Prostate gland (tissue), 2 donors: ENCODE results near the gene LIPC. TPM values are rescaled to one million over a fixed set of nuclear protein-coding genes. Genes with fewer than 3 reads are reported as not detected.

Experiments used
- DNase-seq: peaks from one replicate; pipeline ENCODE4 v3.0.0-alpha.2; 2019; ENCODE audit warnings: low spot score
- H3K27ac ChIP-seq, 2 donors: fragments of 200-600 bp; sonication (generic); 2 replicates each; pipeline ENCODE4 v1.5.1; 2017 to 2019
- H3K27me3 ChIP-seq: fragments of 200-600 bp; sonication (generic); replicated peaks from 2 replicates; pipeline ENCODE4 v1.5.1; 2019; ENCODE audit not compliant: insufficient read depth
- H3K36me3 ChIP-seq, 2 donors: fragments of 200-600 bp; sonication (generic); 1 replicate in 1 of 2; 2 replicates in 1 of 2; pipeline versions ENCODE4 v1.5.1 to v1.8.1; 2017 to 2019
- H3K4me1 ChIP-seq: fragments of 200-600 bp; sonication (generic); replicated peaks from 2 replicates; pipeline ENCODE4 v1.5.1; 2019
- H3K4me3 ChIP-seq, 2 donors: fragments of 200-600 bp; sonication (generic); 2 replicates each; pipeline ENCODE4 v1.5.1; 2017 to 2019
- H3K9me3 ChIP-seq: fragments of 200-600 bp; sonication (generic); 2 replicates; pipeline ENCODE4 v1.5.1; 2017
- CTCF ChIP-seq, 4 experiments: fragments of 200-600 bp in 2 of 4; fragments of 450-650 bp in 2 of 4; sonication (generic) in 2 of 4; IDR thresholded peaks; 1 replicate in 3 of 4; 2 replicates in 1 of 4; pipeline ENCODE4 v1.5.1; 2016 to 2019; ENCODE audit warnings: antibody characterized with exemption in 4 of 4, mild to moderate bottlenecking in 2 of 4, moderate library complexity in 2 of 4
- POLR2A ChIP-seq: fragments of 450-650 bp; IDR thresholded peaks from one replicate; pipeline ENCODE4 v1.6.1; 2016; ENCODE audit warnings: antibody characterized with exemption, mild to moderate bottlenecking
- POLR2AphosphoS5 ChIP-seq: sonication (generic); formaldehyde crosslinking; IDR thresholded peaks from one replicate; pipeline ENCODE4 v1.6.1; 2017; ENCODE audit warnings: antibody characterized with exemption
- WGBS: methylation state at CpG from one replicate; pipeline ENCODE4 v1.1.5; 2018; 5-methylcytosine and 5-hydroxymethylcytosine counted together
- intact Hi-C: fragments of 100-400 bp; cut with DNase I; formaldehyde crosslinking; loops from one replicate; pipeline ENCODE4 v1.14.2; 2022
- total RNA-seq, 2 donors: library from RNA; depleted of rRNA; stranded (reverse); fragments of >200 nt; gene quantifications; one replicate each; pipeline ENCODE4 v1.1.0, GENCODE V29; 2016

LIPC gene
- total RNA-seq, 2 donors from 2014 or later, result 0.14 TPM; not detected in 1

- Histone ChIP-seq H3K27ac (no peak overlapping the region), H3K36me3 (no peaks in the 10 kb centered on the region), H3K9me3 (no peaks in the 10 kb centered on the region), H3K4me1 (no peaks in the 10 kb centered on the region), H3K27me3 (no peaks in the 10 kb centered on the region), H3K4me3 (no peak overlapping the region)
- no peak for DNase-seq
- TF ChIP-seq POLR2A (no peak), POLR2AphosphoS5 (no peak), CTCF (IDR thresholded peaks at IDR 0.05) (no peak)
- 82% methylated on average over 7 of the region's 7 CpGs for WGBS
- intact Hi-C loops, result no loop called here
Observed at GRCh38 chr15:58465866-58466517, 34.2 kb downstream of the LIPC start.

- 90% methylated on average over 2 of the region's 2 CpGs for WGBS
- Histone ChIP-seq H3K4me1 (no peaks in the 10 kb centered on the region), H3K4me3 (no peak overlapping the region), H3K27ac (no peak overlapping the region), H3K27me3 (no peaks in the 10 kb centered on the region), H3K9me3 (no peaks in the 10 kb centered on the region), H3K36me3 (no peaks in the 10 kb centered on the region)
- no peak for DNase-seq
- intact Hi-C loops, result no loop called here
- TF ChIP-seq POLR2A (no peak), POLR2AphosphoS5 (no peak), CTCF (IDR thresholded peaks at IDR 0.05) (no peak)
Observed at GRCh38 chr15:58466566-58466965, 34.8 kb downstream of the LIPC start.

DNA sequence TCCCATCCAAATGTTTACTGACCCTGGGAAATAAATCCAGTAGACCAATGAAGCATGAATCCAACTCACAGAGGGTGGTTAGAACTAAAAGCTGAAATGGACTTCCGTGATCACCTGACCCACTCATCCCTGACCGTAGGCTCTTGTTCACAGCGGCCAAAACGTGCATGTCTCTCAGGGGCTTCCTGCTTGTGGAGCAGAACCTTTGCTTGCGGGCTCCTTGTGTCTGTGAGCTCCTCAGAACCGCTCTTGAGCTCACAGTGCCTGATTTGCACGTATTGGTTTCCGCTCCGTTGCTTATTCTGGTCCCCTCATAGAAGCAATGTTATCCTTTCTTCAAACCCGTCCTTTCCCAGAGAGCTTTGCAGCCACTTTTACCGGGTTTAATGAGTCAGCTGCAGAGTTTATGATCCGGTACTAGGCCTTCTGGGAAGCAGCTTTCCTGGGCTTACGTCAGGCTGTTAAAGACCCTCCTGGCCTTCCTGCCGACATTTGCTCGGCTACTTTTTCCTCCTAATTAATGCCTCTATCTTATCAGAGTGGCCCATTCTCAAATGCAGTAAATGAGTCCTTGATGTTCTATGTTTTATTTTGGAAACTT, 35.4 kb downstream of the LIPC start:
- no peak for DNase-seq
- Histone ChIP-seq H3K27ac (no peak overlapping the region), H3K36me3 (no peaks in the 10 kb centered on the region), H3K4me3 (no peak overlapping the region), H3K9me3 (no peaks in the 10 kb centered on the region), H3K4me1 (no peaks in the 10 kb centered on the region), H3K27me3 (no peaks in the 10 kb centered on the region)
- intact Hi-C loops, result no loop called here
- TF ChIP-seq POLR2AphosphoS5 (no peak), CTCF (IDR thresholded peaks at IDR 0.05) (no peak), POLR2A (no peak)
- WGBS, result 64% methylated on average over 15 of the region's 15 CpGs

DNA sequence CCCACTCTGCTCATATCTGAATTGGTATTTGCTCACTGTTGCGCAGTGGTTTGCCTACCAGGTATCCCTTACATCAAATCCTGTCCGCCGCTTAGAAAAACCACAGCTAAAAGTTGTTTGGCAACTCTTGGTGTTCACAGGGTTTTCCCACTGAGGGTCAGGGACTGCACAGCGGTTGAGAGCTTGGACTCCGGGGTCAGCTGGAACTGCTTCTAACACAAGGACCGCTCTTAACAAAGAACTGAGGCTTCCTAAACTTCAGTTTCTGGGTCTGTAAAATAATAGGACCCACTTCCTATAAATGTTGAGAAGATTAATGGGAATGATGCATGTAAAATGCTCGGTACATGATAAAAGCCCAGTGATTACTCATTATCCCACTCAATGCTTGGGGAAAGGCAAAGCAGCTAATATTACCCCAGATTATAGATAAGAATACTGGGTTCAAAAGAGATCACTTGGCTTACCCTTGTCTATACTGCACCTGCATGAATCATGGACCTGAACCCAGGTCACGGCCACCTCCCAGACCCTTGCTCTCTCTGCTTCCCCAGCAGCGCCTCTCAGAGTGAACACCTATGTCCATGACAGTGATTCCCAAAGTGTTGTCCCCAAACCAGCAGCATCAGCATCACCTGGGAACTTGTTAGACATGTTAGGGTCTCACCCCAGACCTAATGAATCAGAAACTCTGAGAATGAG, 36.1 kb downstream of the LIPC start:
- 60% methylated on average over 9 of the region's 9 CpGs for WGBS
- Histone ChIP-seq H3K4me1 (no peaks in the 10 kb centered on the region), H3K9me3 (no peaks in the 10 kb centered on the region), H3K4me3 (no peak overlapping the region), H3K27me3 (no peaks in the 10 kb centered on the region), H3K27ac (no peak overlapping the region), H3K36me3 (no peaks in the 10 kb centered on the region)
- intact Hi-C loops, result no loop called here
- DNase-seq, result no peak
- TF ChIP-seq CTCF (IDR thresholded peaks at IDR 0.05) (no peak), POLR2A (no peak), POLR2AphosphoS5 (no peak)
